HS-5 (cell line): ENCODE measurements around the gene TXNRD1.
"Not testable (repeated sequence)": the region's sequence is repeated elsewhere in the genome, so short reads cannot be mapped to it uniquely, and the experiment has no call there.

Experiments used
- DNase-seq: peaks from one replicate; pipeline ENCODE4 v3.0.0-alpha.2; 2012; ENCODE audit warnings: low read depth

The TXNRD1 gene

DNA sequence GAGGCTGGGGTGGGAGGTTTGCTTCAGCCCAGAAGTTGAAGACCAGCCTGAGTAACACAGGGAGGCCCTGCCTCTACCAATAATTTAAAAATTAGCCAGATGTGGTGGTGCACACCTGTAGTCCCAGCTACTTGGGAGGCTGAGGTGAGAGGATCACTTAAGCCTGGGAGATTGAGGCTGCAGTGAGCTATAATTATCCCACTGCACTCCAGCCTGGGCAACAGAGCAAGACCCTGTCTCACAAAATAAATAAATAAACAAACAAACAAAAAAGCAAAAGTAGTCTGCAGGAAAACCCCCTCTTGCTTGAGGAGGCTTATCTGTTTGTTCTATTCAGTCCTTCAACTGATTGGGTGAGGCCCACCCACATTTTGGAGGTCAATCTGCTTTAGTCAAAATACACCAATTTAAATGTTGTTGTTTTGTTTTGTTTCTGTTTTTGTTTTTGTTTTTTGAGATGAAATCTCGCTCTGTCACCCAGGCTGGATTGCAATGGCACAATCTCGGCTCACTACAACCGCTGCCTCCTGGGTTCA is 24.9 kb upstream of the TXNRD1 start:
- DNase-seq = no peak

DNA sequence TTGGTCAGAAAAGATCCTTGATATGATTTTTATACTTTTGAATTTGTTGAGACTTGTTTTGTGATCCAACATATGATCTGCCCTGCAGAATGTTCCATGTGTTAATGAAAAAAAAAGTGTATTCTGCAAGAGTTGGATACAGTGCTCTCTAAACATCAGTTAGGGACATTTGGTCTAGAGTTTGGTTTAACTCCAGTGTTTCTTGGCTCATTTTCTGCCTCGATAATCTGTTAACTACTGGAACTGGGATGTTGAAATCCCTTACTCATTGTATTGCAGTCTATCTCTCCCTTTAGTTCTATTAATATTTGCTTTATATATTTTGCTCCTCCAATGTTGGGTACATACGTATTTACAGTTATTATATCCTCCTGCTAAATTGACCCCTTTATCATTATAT is 18.3 kb upstream of the TXNRD1 start:
- DNase-seq = no peak

DNA sequence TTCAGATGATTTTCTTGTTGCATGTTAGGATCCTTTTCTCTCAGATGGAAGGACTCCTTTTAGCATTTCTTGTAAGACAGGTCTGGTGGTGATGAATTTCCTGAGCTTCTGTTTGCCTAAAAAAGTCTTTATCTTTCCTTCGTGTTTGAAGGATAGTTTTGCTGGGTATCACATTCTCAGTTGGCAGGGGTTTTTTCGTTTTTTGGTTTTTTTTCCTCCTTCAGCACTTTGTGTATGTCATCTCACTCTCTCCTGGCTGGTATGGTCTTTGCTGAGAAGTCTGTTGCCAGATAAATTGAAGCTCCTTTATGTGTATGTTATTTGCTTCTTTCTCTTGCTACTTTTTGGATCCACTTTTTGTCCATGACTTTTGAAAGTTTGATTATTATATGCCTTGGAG is 15.6 kb upstream of the TXNRD1 start:
- no peak for DNase-seq

DNA sequence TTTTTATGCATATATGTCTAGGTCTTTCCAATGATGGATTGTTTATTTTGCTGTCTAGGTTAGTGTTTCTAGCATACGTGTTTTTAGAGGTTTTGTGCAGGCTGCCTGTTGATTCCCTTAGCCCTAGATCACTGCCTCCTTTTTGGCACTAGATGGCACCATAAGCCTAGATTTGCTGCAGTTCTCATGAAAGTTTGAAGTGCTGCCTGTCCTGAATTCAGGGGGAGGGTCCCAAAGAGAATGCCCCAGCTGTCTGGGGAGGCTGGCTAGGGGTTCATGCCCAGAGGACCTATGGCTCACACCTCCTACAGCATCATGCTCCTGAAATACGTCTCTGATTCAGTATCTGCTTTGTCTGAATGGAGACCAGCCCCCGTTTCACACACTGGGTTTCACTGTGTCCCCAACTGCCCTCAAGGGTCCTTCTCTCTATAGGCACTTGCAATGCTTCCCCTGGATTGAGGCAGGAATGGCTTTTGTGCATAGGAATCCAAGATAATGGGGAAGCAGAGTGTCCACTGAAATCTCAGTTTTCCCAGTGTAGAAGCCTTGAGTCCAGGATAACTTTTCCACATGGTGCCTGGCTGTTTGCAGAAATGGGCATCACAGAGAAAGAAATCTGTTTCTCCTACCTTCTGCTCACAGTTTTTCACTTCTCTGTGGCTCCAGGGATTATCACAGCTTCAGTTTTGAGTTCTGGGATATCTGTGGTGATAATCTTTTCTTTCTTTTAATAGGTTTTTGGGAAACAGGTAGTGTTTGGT is 14.2 kb upstream of the TXNRD1 start:
- DNase-seq = no peak

DNA sequence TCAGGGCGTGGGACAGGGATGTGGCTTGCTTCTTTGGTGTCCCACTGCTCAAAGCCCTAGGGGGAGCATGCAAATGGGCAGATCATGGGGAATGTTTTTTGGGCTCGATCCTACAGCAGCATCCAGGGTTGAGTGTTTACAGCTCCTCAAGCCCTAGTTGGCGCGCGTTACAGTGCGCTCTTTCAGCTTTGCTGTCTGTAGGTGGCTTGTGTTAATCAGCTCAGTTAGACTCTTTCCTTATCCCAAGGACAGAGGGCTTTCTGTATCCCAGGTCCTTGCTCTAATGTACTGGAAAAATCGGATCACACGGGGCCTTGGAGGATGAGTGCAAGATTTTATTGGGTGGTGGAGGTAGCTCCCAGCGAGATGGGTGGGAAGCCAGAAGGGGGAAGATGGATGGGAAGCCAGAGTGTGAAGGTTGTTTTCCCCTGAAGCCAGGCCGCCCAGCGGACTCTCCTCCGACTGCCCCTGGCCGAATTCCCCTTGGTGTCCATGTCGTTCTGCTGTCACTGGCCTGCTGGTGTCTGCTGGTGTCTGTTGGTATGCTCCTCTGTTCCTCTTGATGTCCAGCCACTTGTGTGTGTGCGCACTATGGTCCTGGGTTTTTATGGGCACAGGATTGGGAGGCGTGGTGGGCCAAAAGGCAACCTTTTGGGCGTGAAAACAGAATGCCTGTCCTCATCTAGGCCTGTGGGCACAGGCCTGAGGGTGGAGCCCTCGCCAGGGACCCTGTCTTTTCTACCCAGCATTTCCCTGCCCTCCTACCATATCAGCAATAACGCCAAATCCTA is 10.7 kb upstream of the TXNRD1 start:
- no peak for DNase-seq

DNA sequence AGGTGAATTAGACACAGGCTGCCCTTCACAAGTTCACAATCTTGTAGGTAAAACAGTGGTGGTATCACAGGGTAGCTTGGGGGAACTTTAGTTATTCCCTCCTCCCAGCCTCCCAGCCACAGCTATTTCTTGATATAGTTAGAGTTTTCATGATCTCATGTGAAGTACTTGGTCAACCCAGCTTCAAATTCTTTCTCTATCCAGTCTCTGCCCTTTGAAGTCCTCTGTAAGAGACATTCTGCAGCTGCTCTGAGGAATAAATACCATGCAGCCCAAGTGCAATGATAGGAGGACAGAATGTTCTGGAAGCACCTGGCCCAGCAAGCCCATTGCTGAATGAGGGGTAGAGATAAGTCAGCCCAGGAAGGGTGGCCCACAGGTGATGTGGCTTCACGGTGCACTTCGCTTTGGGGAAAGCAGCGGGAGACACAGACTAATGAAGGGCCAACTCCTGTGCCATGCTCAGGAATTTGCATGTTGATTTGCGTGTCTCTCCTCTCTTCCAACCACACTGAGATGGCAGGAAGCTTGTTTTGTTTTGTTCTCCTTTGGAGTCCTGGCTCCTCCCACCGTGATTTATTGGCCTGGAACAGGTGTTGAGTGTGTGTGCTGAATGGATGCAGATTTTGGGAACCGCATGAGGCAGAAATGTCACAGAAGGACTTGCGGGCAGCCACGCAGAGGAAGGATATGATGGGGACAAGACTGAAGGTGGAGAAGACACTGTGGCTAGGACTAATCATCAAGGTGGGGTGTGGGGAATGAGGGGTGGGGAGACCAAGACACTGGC is 8.0 kb upstream of the TXNRD1 start:
- no peak for DNase-seq

DNA sequence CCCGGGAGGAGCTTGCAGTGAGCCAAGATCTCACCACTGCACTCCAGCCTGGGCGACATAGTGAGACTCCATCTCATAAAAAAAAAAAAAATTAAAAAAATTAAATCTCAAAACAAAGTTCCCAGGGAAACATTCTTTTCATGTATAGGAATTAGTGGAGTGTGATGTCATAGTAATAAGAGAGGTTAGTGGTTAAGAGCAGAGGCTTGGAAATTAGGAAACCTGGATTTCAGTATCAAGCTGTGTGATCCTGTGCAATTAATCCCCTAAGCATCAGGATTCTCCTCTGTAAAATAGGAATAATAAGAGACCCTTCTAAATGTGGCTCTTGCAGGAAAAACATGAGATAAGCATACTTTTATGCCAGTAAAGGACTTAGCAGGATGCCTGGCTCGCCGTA is 3.1 kb upstream of the TXNRD1 start:
- no peak for DNase-seq

DNA sequence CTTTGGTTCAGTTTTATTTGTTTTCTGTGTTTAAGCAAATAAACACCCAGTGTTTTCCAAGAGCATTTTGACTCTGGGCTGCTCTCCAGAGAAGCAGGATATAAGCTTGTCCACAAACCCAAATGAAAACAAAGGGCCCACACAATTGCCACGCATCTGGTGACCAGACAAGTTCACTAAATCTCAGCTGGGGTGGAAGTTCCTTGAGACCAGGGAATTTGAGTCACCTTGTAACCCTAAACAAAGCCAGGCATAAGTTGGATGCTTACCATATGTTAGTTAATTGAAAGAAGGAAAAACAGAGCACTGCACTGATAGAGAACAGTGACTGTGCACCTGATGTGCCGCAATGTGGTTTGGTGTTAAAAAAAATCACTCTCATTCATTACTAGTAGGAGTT is 1.6 kb upstream of the TXNRD1 start:
- peak; percentile 44 for DNase-seq

DNA sequence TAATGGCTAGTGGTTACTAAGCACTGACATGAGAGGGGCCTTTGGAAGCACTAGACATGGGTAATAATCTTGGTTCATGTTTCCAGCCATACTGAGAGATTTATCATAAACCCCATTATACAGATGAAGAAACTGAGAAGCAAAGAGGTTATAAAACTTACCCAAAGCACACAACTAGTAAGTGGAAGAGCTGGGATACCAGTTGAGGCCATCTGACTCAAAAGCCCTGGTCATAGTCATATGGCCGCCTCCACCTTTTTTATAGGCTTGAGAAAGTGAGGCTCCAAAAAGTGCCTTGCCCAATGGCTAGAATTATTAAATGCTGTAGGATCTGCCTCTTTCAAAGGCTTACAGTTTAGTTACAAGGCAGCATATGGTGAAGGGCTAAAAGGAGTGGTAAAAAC is 944 bp downstream of the TXNRD1 start:
- no peak for DNase-seq

DNA sequence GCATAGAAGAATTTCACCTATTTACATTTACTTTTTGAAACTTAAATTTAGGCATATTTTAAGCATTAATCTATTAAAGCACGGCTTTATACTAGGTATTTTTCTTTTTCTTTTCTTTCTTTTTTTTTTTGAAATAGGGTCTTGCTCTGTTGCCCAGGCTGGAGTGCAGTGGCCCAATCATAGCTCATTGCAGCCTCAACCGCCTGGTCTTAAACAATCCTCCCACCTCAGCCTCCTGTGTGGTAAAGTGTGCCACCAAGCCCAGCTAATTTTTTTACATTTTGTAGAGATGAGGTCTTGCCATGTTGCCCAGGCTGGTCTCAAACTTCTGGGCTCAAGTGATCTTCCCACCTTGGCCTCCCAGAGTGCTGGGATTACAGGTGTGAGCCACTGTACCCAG is 2.9 kb downstream of the TXNRD1 start:
- DNase-seq = not testable (repeated sequence)

DNA sequence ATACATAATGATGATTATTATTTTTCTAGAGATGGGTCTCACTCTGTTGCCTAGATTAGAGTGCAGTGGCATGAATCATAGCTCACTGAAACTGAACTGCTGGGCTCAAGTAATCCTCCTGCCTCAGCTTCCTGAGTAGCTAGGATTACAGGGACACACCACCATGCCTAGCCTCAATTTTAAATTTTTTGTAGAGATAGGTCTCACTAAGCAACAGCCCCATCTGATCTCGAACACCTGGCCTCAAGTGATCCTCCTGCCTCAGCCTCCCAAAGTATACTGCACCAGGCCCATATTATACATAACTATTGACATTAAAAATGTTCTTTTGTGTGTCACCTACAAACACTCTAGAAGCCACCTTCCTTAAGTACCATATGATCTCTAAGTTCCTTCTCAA is 3.4 kb downstream of the TXNRD1 start:
- DNase-seq = no peak

DNA sequence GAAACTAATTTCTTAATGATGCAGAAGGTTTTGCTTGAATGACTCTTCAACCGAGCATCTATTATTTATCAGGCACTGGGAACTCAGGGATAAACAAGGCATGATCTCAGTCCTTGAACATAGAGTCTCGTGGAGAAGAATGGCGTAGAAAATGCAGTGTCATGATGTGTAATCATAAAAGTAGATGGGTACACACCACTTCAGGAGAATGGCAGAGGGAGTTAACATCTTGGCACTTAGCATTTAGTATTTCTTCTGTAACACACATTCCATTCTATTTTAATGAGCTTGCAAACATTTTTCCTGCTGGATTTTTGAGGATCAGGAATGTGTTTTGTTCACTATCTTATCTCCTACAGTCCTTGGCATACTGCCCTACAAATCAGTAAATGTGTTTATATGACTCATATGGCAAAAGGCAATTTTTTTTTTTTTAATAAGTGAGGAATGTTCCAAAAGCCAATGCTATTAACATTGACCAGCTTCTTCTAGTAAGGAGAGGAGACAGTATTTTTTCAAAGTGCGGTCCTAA is 3.8 kb downstream of the TXNRD1 start:
- DNase-seq = peak; percentile 97

DNA sequence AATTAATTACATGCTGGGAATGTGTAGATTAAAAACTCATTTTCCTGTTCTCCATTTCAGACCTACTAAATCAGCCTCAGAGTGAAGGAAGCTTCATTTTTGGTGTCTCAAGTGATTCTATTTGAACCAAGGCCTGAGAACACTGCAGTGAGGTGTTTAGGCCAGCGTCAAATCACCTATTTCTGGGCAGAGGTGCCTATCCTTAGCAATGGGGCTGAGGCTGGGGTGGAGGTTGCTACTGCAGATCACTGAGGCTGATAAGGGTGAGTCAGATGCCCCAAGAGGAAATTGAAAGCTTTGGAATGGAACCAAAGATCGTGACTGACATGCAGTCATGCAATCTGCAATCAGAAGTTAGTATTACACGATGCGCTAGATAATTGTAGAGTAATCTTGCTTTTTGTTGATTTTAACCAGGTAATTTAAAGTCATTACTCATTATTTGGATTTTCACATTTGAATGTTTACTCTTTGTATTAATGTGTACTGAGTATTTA is 4.4 kb downstream of the TXNRD1 start:
- peak; percentile 83 for DNase-seq

DNA sequence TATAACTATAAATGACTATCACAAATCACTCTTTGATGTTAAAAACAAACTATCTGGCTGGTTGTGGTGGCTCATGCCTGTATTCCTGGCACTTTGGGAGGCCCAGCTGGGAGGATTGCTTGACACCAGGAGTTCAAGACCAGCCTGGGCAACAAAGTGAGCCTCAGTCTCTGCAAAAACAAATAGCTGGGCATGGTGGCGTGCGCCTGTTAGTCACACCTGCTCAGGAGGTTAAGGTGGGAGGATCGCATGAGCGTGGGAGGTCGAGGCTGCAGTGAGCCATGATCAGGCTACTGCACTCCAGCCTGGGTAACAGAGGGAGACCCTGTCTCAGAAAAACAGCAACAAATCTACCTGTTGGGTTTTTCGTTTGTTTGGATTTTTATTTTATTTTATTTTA is 5.4 kb downstream of the TXNRD1 start:
- no peak for DNase-seq

DNA sequence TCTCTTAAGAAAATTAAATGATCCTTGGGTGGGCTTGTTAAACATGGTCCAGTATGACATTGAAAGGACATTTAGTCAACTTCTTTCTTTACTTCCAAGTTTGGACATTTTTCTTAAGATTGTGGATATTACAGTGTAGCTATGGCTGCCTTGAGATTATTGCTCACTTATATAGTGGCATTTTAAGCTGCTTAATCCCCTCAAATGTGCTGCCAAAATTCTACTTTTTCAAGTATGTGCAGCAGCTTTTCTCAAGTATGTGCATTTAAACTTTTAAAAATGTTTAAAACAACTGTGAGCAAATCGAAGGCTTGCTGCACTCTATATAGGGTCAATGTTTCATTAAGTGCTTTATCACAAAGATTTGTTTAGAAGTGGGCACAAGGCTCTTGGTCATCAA is 7.4 kb downstream of the TXNRD1 start:
- DNase-seq = no peak

DNA sequence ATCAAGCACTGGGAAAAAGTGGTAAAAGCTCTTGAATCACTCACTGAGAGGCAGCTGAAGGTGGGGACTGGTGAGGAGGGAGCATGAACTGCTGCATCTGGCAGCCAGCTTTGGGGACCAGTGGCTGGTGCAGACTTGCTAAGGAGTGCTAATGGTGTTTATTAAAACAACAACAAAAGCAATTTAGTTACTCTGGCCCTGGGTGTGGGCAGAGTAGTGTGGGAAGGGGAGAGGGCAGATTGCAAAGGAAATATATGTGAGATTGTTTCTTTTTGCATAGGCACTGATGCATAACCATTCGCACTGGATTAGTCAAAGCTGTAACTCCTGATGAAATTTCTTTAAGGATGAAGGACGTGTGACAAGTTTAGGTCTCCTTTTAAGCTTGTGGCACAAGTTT is 8.1 kb downstream of the TXNRD1 start:
- no peak for DNase-seq

DNA sequence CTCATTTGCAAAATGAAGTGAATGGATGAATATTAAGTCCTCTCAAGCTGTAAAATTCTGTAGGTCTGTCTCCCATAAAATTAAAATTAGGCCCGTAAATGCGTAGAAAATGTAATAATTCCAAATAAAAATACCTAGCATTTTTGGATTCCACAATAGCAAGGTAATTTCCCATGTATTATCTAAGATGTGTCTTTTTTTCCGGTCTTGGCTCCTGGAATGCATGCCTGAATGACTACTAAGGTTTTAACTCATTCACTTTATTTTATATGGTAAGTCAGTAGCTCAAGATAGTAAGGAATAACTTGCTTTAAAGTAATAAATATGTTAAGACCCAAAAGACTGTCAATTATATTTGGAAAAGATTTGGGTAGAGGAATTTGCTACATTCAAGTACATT is 11.1 kb downstream of the TXNRD1 start:
- no peak for DNase-seq

DNA sequence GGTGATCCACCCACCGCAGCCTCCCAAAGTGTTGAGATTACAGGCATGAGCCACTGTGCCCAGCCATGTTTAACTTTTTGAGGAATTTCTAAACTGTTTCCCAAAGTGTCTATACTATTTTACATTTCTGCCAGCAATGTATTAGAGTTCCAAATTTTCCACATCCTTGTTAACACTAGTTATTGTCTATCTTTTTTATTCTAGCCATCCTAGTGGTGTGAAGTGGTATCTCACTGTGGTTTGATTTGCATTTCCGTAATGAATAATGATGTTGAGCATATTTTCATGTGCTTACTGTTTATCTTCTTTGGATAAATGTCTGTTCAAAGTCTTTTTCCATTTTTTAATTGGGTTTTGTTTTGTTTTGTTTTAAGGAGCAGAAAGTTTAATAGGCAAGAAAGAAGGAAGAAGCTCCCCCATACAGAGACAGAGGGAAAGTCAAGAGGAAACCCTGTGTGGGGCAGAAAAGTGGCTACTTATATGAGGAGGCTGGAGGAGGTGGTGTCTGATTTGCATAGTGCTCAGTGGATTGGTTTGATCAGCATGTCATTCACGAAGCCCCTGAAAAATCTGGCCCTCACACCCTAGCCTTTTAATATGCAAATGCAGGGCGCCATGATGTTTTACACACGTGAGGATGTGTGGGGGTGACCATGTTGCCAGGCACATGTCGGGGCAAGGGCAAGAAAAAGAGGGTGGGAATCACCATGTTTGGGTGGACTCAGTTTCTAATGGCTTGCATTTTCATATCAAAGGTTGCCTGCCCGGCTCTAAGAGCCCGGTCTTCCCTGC is 14.9 kb downstream of the TXNRD1 start:
- DNase-seq = no peak

DNA sequence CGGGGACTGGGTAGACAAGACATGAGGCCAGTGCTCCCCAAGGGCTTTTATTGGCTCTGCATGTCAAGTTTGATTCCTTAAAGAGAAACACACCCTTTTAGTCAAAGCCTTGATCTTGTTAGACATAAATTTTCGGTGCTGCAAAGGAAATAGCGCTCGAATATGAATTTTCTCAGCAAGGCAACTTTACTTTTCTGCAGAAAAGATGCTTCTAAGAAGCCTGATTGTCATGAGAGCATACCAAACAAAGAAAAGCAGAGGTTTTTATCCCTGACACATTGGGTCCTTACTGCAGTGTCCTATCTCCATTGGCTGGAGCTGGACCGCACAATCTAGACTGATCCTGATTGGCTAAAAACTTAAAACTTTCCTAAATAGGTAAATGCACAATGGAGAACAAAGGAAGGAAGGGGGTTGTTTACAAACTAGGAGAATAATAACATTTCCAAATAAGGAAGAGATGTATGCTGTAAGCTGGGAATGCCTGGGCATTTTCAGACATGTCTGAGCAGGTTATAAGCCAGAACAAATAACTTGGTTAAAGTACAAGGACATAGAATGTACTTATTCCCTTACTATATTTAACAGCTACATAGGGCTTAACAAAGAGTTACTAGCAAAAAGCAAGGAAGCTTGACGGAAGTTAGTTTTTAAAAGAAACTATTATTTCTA is 17.2 kb downstream of the TXNRD1 start:
- no peak for DNase-seq

DNA sequence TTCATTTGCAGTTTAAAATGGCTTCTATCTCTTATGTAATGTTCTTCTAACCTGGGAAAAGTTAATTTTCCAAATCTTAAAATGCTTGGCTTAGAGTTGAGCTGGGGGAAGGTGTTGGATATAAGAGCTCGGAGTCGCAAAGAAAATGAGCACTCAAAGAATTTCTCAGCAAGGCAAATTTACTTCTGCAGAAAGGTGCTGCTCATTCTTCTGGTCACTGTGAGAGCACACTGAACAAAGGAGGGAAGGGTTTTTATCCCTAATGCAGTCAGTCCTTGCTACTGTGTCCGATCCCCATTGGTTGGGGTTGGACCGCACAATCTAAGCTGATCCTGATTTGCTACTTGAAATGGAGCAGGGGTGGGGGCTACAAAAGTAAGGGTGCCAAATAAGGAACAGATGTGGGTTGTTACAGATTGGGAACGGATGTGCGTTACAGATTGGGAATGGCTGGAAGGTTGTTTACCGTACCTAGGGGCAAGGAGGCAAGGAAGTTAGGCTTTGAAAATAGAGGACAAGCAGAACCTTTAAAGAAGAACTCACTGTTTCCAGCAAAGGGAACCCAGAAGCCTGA is 19.4 kb downstream of the TXNRD1 start:
- DNase-seq = no peak
